Chondrocyte (in vitro differentiated cells): ENCODE data around the gene NMRK2. TPM values are rescaled to one million over a fixed set of nuclear protein-coding genes. Genes with fewer than 3 reads are reported as not detected.
"Not testable (repeated sequence)": the region's sequence is repeated elsewhere in the genome, so short reads cannot be mapped to it uniquely, and the experiment has no call there.

Experiments used
- DNase-seq: peaks from one replicate; pipeline ENCODE4 v3.0.0; 2021; ENCODE audit warnings: mixed read lengths, low spot score
- H3K27ac Mint-ChIP-seq: one replicate; pipeline ENCODE4 v1.8.0; 2021; ENCODE audit warnings: mild to moderate bottlenecking, moderate library complexity, mixed read lengths; ENCODE audit not compliant: unreplicated experiment
- H3K27me3 Mint-ChIP-seq: 2 replicates; pipeline ENCODE4 v1.8.0; 2021; ENCODE audit warnings: low read depth, mixed read lengths
- H3K36me3 Mint-ChIP-seq: 2 replicates; pipeline ENCODE4 v1.8.0; 2021; ENCODE audit warnings: low read depth, mixed read lengths
- H3K4me1 Mint-ChIP-seq: 2 replicates; pipeline ENCODE4 v1.8.0; 2021; ENCODE audit warnings: low read depth, mild to moderate bottlenecking, mixed read lengths
- H3K4me3 Mint-ChIP-seq: one replicate; pipeline ENCODE4 v1.8.0; 2021; ENCODE audit warnings: mild to moderate bottlenecking, moderate library complexity, mixed read lengths; ENCODE audit not compliant: unreplicated experiment
- H3K9me3 Mint-ChIP-seq: 2 replicates; pipeline ENCODE4 v1.8.0; 2021; ENCODE audit warnings: low read depth, mixed read lengths
- CTCF ChIP-seq: fragments of 200-600 bp; sonication (generic); IDR thresholded peaks from 2 replicates; pipeline ENCODE4 v1.5.0; 2021; ENCODE audit warnings: antibody characterized with exemption, mild to moderate bottlenecking, moderate library complexity
- total RNA-seq: library from RNA; stranded (reverse); gene quantifications from 3 replicates; pipeline ENCODE4 v1.2.1, GENCODE V29; 2021

Gene NMRK2
- total RNA-seq, 1 donor from 2014 or later = not detected

- Mint-ChIP-seq H3K4me1 (no peaks in the 10 kb centered on the region), H3K36me3 (no peaks in the 10 kb centered on the region)
Observed at GRCh38 chr19:3919793-3920192, 13.1 kb upstream of the NMRK2 start.

DNA sequence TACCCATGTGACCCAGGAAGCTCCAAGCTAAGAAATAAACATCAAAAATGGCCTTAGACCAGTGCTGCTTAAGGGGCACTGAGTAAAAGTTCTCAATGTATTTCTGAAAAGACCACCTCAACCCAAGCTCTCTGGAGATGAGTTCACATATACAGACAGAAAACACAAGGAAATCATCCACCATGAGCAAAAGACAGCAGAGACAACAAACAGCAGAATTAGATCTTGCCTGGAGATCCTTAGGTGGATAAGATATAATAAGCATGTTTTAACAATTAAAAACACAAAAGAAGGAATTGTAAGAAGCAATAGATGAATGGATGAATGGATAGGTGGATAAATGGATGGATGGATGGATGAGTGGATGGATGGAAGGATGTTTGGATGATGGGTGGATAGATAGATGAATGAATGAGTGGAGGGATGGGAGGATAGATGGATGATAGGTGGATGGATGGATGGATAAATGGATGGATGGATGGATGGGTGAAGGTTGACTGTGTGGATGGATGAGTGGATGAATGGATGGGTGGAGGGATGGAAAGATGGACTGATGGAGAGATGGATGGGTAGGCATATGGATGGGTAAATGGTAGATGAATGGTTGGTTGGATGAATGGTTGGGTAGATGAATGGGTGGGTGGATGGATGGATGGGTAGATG lies 9.6 kb upstream of the NMRK2 start:
- no peaks in the 10 kb centered on the region for H3K36me3 Mint-ChIP-seq
- H3K27ac Mint-ChIP-seq = no peak overlapping the region
- no peak overlapping the region for H3K4me3 Mint-ChIP-seq

More at GRCh38 chr19:3919793-3920192, 13.1 kb upstream of the NMRK2 start:
- Mint-ChIP-seq H3K27ac (no peak overlapping the region), H3K9me3 (peaks cover 15% of the 10 kb centered on the region), H3K27me3 (no peaks in the 10 kb centered on the region), H3K4me3 (no peak overlapping the region)
- TF ChIP-seq CTCF = no peak
- no peak for DNase-seq

DNA sequence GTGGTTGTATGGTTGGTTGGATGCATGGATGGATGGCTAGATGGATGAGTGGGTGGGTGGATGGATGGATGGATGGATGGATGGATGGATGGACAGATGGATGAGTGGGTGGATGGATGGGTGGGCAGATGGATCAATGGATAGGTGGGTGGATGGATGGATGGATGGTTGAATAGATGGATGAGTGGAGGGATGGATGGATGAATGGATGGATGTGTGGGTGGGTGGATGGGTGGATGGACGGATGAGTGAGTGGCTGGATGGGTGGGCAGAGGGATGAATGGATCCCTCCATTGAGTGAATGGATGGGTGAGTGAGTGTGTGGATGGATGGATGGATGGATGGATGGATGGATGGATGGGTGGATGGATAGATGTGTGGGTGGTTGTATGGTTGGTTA lies 9.0 kb upstream of the NMRK2 start:
- no peaks in the 10 kb centered on the region for H3K4me1 Mint-ChIP-seq
- H3K27me3 Mint-ChIP-seq = peaks cover 7% of the 10 kb centered on the region
- TF ChIP-seq CTCF = no peak
- no peak overlapping the region for H3K27ac Mint-ChIP-seq
- DNase-seq = no peak
- H3K4me3 Mint-ChIP-seq = no peak overlapping the region
- peaks cover 19% of the 10 kb centered on the region for H3K9me3 Mint-ChIP-seq
- no peaks in the 10 kb centered on the region for H3K36me3 Mint-ChIP-seq

More for the DNA sequence above, 9.6 kb upstream of the NMRK2 start:
- Mint-ChIP-seq H3K27me3 (peaks cover 7% of the 10 kb centered on the region), H3K9me3 (peaks cover 19% of the 10 kb centered on the region), H3K4me1 (no peaks in the 10 kb centered on the region)
- DNase-seq = no peak
- no peak for TF ChIP-seq CTCF

DNA sequence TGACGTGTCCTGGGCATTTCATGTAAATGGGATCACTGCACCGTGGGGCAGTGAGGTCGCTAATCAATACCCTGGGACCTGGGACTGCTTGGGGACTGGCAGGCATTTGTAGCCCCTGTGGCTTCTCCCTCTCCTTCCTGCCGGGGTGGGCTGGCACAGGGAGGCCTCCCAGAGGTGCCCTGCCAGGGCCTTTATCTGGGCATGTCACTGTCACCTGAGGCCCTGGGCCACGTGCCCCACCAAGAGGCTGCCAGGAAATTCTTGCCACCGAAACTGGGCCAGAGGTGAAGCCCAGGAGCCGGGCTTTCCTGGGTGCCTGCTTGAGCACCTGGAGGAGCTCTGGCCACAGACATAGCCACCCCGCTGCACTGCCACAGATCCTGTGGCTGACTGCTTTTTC lies 1.8 kb upstream of the NMRK2 start:
- no peaks in the 10 kb centered on the region for H3K4me1 Mint-ChIP-seq
- DNase-seq = no peak
- H3K27ac Mint-ChIP-seq = no peak overlapping the region
- no peak overlapping the region for H3K4me3 Mint-ChIP-seq
- no peaks in the 10 kb centered on the region for H3K9me3 Mint-ChIP-seq
- H3K27me3 Mint-ChIP-seq = peaks cover 33% of the 10 kb centered on the region
- TF ChIP-seq CTCF = no peak
- peaks cover 1% of the 10 kb centered on the region for H3K36me3 Mint-ChIP-seq

GRCh38 chr19:3936506-3937442 lies 3.9 kb downstream of the NMRK2 start:
- no peak overlapping the region for H3K27ac Mint-ChIP-seq
- no peak for TF ChIP-seq CTCF
- H3K9me3 Mint-ChIP-seq = no peaks in the 10 kb centered on the region
- no peak overlapping the region for H3K4me3 Mint-ChIP-seq
- DNase-seq = no peak
- H3K27me3 Mint-ChIP-seq = peaks cover 21% of the 10 kb centered on the region
- no peaks in the 10 kb centered on the region for H3K4me1 Mint-ChIP-seq
- no peaks in the 10 kb centered on the region for H3K36me3 Mint-ChIP-seq

- H3K4me3 Mint-ChIP-seq, H3K9me3 Mint-ChIP-seq: not testable (repeated sequence)
- H3K27me3 Mint-ChIP-seq = peaks cover 15% of the 10 kb centered on the region
Observed at GRCh38 chr19:3938300-3938950, 5.6 kb downstream of the NMRK2 start.

More at GRCh38 chr19:3938300-3938950, 5.6 kb downstream of the NMRK2 start:
- not testable (repeated sequence) for DNase-seq, H3K4me1 Mint-ChIP-seq, H3K36me3 Mint-ChIP-seq, H3K27ac Mint-ChIP-seq
